PC-9 (cell line): Measurements from ENCODE around the gene NPAP1. TPM values are rescaled to one million over a fixed set of nuclear protein-coding genes. Genes with fewer than 3 reads are reported as not detected.
"Not testable (repeated sequence)": the region's sequence is repeated elsewhere in the genome, so short reads cannot be mapped to it uniquely, and the experiment has no call there.

Experiments
- BruUV-seq: library from RNA; stranded (reverse); fragments of 400-500 nt; replicated peaks from 2 replicates; lab custom pipeline; 2021; lab: Mats Ljungman, UMichigan
- CTCF ChIA-PET: fragments of 300-600 bp; sonication (Branson Sonifier 250); formaldehyde crosslinking; loops from one replicate; lab custom pipeline; 2022; ENCODE audit warnings: antibody characterized with exemption; lab: Charles Lee
- POLR2A ChIA-PET: fragments of 300-600 bp; sonication (Branson Sonifier 250); formaldehyde crosslinking; loops from one replicate; lab custom pipeline; 2022; ENCODE audit warnings: antibody characterized with exemption; ENCODE audit not compliant: unreplicated experiment; lab: Charles Lee
- DNase-seq, 2 experiments: peaks; one replicate each; pipeline versions ENCODE4 v3.0.0 to v3.0.0-alpha.2; 2015 to 2022; ENCODE audit warnings: mixed read lengths in 1 of 2
- H2AFZ ChIP-seq: fragments of 200-600 bp; sonication (generic); 2 replicates; pipeline ENCODE4 v1.8.1; 2017; ENCODE audit warnings: antibody characterized with exemption
- H3F3A ChIP-seq: fragments of 200-600 bp; sonication (generic); 2 replicates; pipeline ENCODE4 v1.8.1; 2017; ENCODE audit warnings: antibody characterized with exemption, mild to moderate bottlenecking, low read depth; ENCODE audit not compliant: insufficient read depth
- H3K27ac ChIP-seq: fragments of 200-600 bp; sonication (generic); 2 replicates; pipeline ENCODE4 v1.6.1; 2016; ENCODE audit warnings: mixed run types
- H3K27me3 ChIP-seq: fragments of 200-600 bp; sonication (generic); 2 replicates; pipeline ENCODE4 v1.6.1; 2016; ENCODE audit warnings: low read depth, mixed run types; ENCODE audit not compliant: insufficient read depth
- H3K36me3 ChIP-seq: fragments of 200-600 bp; sonication (generic); 2 replicates; pipeline ENCODE4 v1.6.1; 2016; ENCODE audit warnings: low read depth, mixed run types
- H3K4me1 ChIP-seq: fragments of 200-600 bp; sonication (generic); replicated peaks from 2 replicates; pipeline ENCODE4 v1.6.1; 2016; ENCODE audit warnings: mixed run types; ENCODE audit not compliant: insufficient read depth
- H3K4me2 ChIP-seq: fragments of 200-600 bp; sonication (generic); 2 replicates; pipeline ENCODE4 v1.6.1; 2017; ENCODE audit warnings: mixed run types
- H3K4me3 ChIP-seq: fragments of 200-600 bp; sonication (generic); 2 replicates; pipeline ENCODE4 v1.6.1; 2016; ENCODE audit warnings: mixed run types
- H3K79me2 ChIP-seq: fragments of 200-600 bp; sonication (generic); 2 replicates; pipeline ENCODE4 v1.6.1; 2017; ENCODE audit warnings: low read depth, mixed run types
- H3K9me2 ChIP-seq: fragments of 200-600 bp; sonication (generic); 2 replicates; pipeline ENCODE4 v1.8.1; 2017; ENCODE audit warnings: mild to moderate bottlenecking; ENCODE audit not compliant: insufficient read depth
- H3K9me3 ChIP-seq: fragments of 200-600 bp; sonication (generic); 2 replicates; pipeline ENCODE4 v1.8.1; 2016; ENCODE audit warnings: low read depth; ENCODE audit not compliant: insufficient read depth
- H4K20me1 ChIP-seq: fragments of 200-600 bp; sonication (generic); 2 replicates; pipeline ENCODE4 v1.8.1; 2017; ENCODE audit not compliant: insufficient read depth
- CTCF ChIP-seq: fragments of 200-600 bp; sonication (generic); conservative IDR thresholded peaks from 2 replicates; pipeline ENCODE4 v1.6.1; 2017; ENCODE audit warnings: mixed run types, antibody characterized with exemption, mild to moderate bottlenecking, moderate library complexity
- EZH2 ChIP-seq: fragments of 200-600 bp; sonication (generic); IDR thresholded peaks from 2 replicates; pipeline ENCODE4 v1.8.0; 2017; ENCODE audit warnings: antibody characterized with exemption, low read depth
- intact Hi-C: fragments of 100-400 bp; cut with micrococcal nuclease; formaldehyde crosslinking; loops from one replicate; pipeline ENCODE4 v1.10.0; 2022; ENCODE audit not compliant: unreplicated experiment
- total RNA-seq: library from RNA; stranded (reverse); gene quantifications from 2 replicates; pipeline ENCODE4 v1.2.3, GENCODE V29; 2021

The NPAP1 gene
- total RNA-seq, 1 experiment from 2014 or later = not detected

GRCh38 chr15:24676431-24676830, 856 bp downstream of the NPAP1 start:
- no peaks in the 10 kb centered on the region for H3K79me2 ChIP-seq
- no TSS peak for BruUV-seq
- H3F3A ChIP-seq = no peaks in the 10 kb centered on the region
- H3K4me2 ChIP-seq = no peak overlapping the region
- H3K27ac ChIP-seq = no peak overlapping the region
- H3K27me3 ChIP-seq = no peaks in the 10 kb centered on the region
- H4K20me1 ChIP-seq = no peaks in the 10 kb centered on the region
- intact Hi-C loops = no loop called here
- POLR2A ChIA-PET = no interaction called here
- CTCF ChIA-PET = no interaction called here
- no peak overlapping the region for H3K4me3 ChIP-seq
- no peak for TF ChIP-seq EZH2
- no peak for DNase-seq
- H3K9me2 ChIP-seq = no peaks in the 10 kb centered on the region
- H3K9me3 ChIP-seq = no peaks in the 10 kb centered on the region
- no peaks in the 10 kb centered on the region for H3K36me3 ChIP-seq
- H2AFZ ChIP-seq = no peak overlapping the region
- no peaks in the 10 kb centered on the region for H3K4me1 ChIP-seq

GRCh38 chr15:24678485-24678884, 2.9 kb downstream of the NPAP1 start:
- Histone ChIP-seq H3K4me2 (no peak overlapping the region), H3F3A (no peaks in the 10 kb centered on the region), H3K9me2 (no peaks in the 10 kb centered on the region), H3K79me2 (no peaks in the 10 kb centered on the region), H3K27ac (no peak overlapping the region), H3K27me3 (no peaks in the 10 kb centered on the region), H3K4me3 (no peak overlapping the region), H2AFZ (no peak overlapping the region), H3K4me1 (no peaks in the 10 kb centered on the region), H4K20me1 (no peaks in the 10 kb centered on the region), H3K36me3 (no peaks in the 10 kb centered on the region), H3K9me3 (no peaks in the 10 kb centered on the region)
- no TSS peak for BruUV-seq
- ChIA-PET POLR2A (no interaction called here), CTCF (no interaction called here)
- intact Hi-C loops = no loop called here
- no peak for DNase-seq
- TF ChIP-seq CTCF = no peak
- no peak for TF ChIP-seq EZH2

- no peaks in the 10 kb centered on the region for H3K9me3 ChIP-seq
- H3K4me1 ChIP-seq = no peaks in the 10 kb centered on the region
- no peak overlapping the region for H3K4me3 ChIP-seq
- no peaks in the 10 kb centered on the region for H3K36me3 ChIP-seq
- H4K20me1 ChIP-seq = no peaks in the 10 kb centered on the region
- TF ChIP-seq EZH2 = no peak
- no peak for TF ChIP-seq CTCF
- intact Hi-C loops = no loop called here
- no peak overlapping the region for H3K4me2 ChIP-seq
- no peak overlapping the region for H3K27ac ChIP-seq
- H2AFZ ChIP-seq = no peak overlapping the region
- H3K9me2 ChIP-seq = no peaks in the 10 kb centered on the region
- BruUV-seq = no TSS peak
- no peak for DNase-seq
- ChIA-PET POLR2A (no interaction called here), CTCF (no interaction called here)
- no peaks in the 10 kb centered on the region for H3F3A ChIP-seq
- H3K79me2 ChIP-seq = no peaks in the 10 kb centered on the region
- H3K27me3 ChIP-seq = no peaks in the 10 kb centered on the region
These were observed 6.4 kb downstream of the NPAP1 start for GRCh38 chr15:24682002-24682401.

- H3K9me3 ChIP-seq, H3K4me3 ChIP-seq, H3K9me2 ChIP-seq, H3K27ac ChIP-seq, H4K20me1 ChIP-seq, CTCF ChIA-PET, H3K4me2 ChIP-seq, H3K4me1 ChIP-seq, H3K36me3 ChIP-seq, H2AFZ ChIP-seq, intact Hi-C loops, DNase-seq, BruUV-seq, POLR2A ChIA-PET, H3K27me3 ChIP-seq, H3K79me2 ChIP-seq, H3F3A ChIP-seq: not testable (repeated sequence)
These were observed 7.3 kb downstream of the NPAP1 start for GRCh38 chr15:24682905-24683304.
